Measurements from ENCODE around the gene THOC6. TPM values are rescaled to one million over a fixed set of nuclear protein-coding genes. Genes with fewer than 3 reads are reported as not detected.

THOC6 gene
- total and polyA plus RNA-seq, 9 of the 15 experiments (the other 6 are each of a cell fraction or from before 2014, with no cell fraction given): 2.5 to 65.4 (median 42.3) TPM

GRCh38 chr16:2983706-2984136 lies 40.1 kb upstream of the THOC6 start (continued):
- TF ChIP-seq TAF1 (IDR thresholded peaks at IDR 0.05; ENCODE audit: control insufficient read depth, extremely low read depth, insufficient read depth, low read length, severe bottlenecking): no peak
- no peak for TF ChIP-seq ILK (tag; IDR thresholded peaks at IDR 0.05; ENCODE audit: borderline replicate concordance, low read depth)
- no peak for TF ChIP-seq PRPF4 (IDR thresholded peaks at IDR 0.05; ENCODE audit: insufficient read depth, low read depth, low read length, poor library complexity, severe bottlenecking)
- no peak for TF ChIP-seq SMARCA5 (IDR thresholded peaks at IDR 0.05)
- TF ChIP-seq CXXC5 (CRISPR knock-in tag; IDR thresholded peaks at IDR 0.05): peak; percentile 58
- TF ChIP-seq SMARCB1 (IDR thresholded peaks at IDR 0.05; ENCODE audit: insufficient read length, low read depth): no peak
- no peak for TF ChIP-seq CBX8 (IDR thresholded peaks at IDR 0.05; ENCODE audit: borderline replicate concordance, extremely low read depth, low read depth, low read length, poor library complexity, severe bottlenecking)
- TF ChIP-seq HDAC8 (tag; IDR thresholded peaks at IDR 0.05): no peak
- TF ChIP-seq KDM5B (IDR thresholded peaks at IDR 0.05; ENCODE audit: insufficient replicate concordance, low read depth, low read length): no peak
- 0 out of 2 replicates have a peak, but pooled peaks have one; percentile 38 for TF ChIP-seq ZFX (CRISPR knock-in tag; IDR thresholded peaks at IDR 0.05)
- TF ChIP-seq RB1 (IDR thresholded peaks at IDR 0.05; ENCODE audit: low read depth): peak; percentile 99
- no peak for TF ChIP-seq MBD2 (IDR thresholded peaks at IDR 0.05; ENCODE audit: borderline replicate concordance, low read depth)
- TF ChIP-seq SNAPC5 (CRISPR knock-in tag; IDR thresholded peaks at IDR 0.05): no peak

All from K562 (cell line).